ENCODE results near the gene F2R. TPM values are rescaled to one million over a fixed set of nuclear protein-coding genes. Genes with fewer than 3 reads are reported as not detected.
"Not testable (repeated sequence)": the region's sequence is repeated elsewhere in the genome, so short reads cannot be mapped to it uniquely, and the experiment has no call there.

Gene F2R
- total RNA-seq, 1 donor from 2014 or later: 105 TPM

- H3K36me3 ChIP-seq (ENCODE audit: control insufficient read depth, insufficient read depth, low read length): no peaks in the 10 kb centered on the region
- no peak overlapping the region for H3K4me3 ChIP-seq (ENCODE audit: low read depth, low read length)
- no peak for DNase-seq (ENCODE audit: low read depth)
- no peaks in the 10 kb centered on the region for H3K27me3 ChIP-seq (ENCODE audit: control insufficient read depth, insufficient read depth, low read length)
- no peak for TF ChIP-seq CTCF (IDR thresholded peaks at IDR 0.05; ENCODE audit: insufficient read depth, low read length, poor library complexity, severe bottlenecking)
These were observed 41.4 kb upstream of the F2R start for GRCh38 chr5:76674330-76675066.

GRCh38 chr5:76675364-76675763 lies 40.6 kb upstream of the F2R start:
- Histone ChIP-seq H3K4me3 (ENCODE audit: low read depth, low read length) (no peak overlapping the region), H3K27me3 (ENCODE audit: control insufficient read depth, insufficient read depth, low read length) (no peaks in the 10 kb centered on the region), H3K36me3 (ENCODE audit: control insufficient read depth, insufficient read depth, low read length) (no peaks in the 10 kb centered on the region)
- TF ChIP-seq CTCF (IDR thresholded peaks at IDR 0.05; ENCODE audit: insufficient read depth, low read length, poor library complexity, severe bottlenecking): no peak
- no peak for DNase-seq (ENCODE audit: low read depth)

- Histone ChIP-seq H3K4me3 (ENCODE audit: low read depth, low read length) (no peak overlapping the region), H3K27me3 (ENCODE audit: control insufficient read depth, insufficient read depth, low read length) (no peaks in the 10 kb centered on the region), H3K36me3 (ENCODE audit: control insufficient read depth, insufficient read depth, low read length) (no peaks in the 10 kb centered on the region)
- no peak for TF ChIP-seq CTCF (IDR thresholded peaks at IDR 0.05; ENCODE audit: insufficient read depth, low read length, poor library complexity, severe bottlenecking)
- DNase-seq (ENCODE audit: low read depth): no peak
These were observed 38.0 kb upstream of the F2R start for GRCh38 chr5:76677849-76678472.

- Histone ChIP-seq H3K36me3 (ENCODE audit: control insufficient read depth, insufficient read depth, low read length) (no peaks in the 10 kb centered on the region), H3K4me3 (ENCODE audit: low read depth, low read length) (no peak overlapping the region), H3K27me3 (ENCODE audit: control insufficient read depth, insufficient read depth, low read length) (no peaks in the 10 kb centered on the region)
- DNase-seq (ENCODE audit: low read depth): no peak
- TF ChIP-seq CTCF (IDR thresholded peaks at IDR 0.05; ENCODE audit: insufficient read depth, low read length, poor library complexity, severe bottlenecking): no peak
These were observed 36.7 kb upstream of the F2R start for GRCh38 chr5:76679231-76679630.

- not testable (repeated sequence) for DNase-seq (ENCODE audit: low read depth); H3K36me3 ChIP-seq (ENCODE audit: control insufficient read depth, insufficient read depth, low read length); H3K4me3 ChIP-seq (ENCODE audit: low read depth, low read length); H3K27me3 ChIP-seq (ENCODE audit: control insufficient read depth, insufficient read depth, low read length)
These were observed 35.1 kb upstream of the F2R start for GRCh38 chr5:76680826-76681225.

- no peaks in the 10 kb centered on the region for H3K27me3 ChIP-seq (ENCODE audit: control insufficient read depth, insufficient read depth, low read length)
- no peak for TF ChIP-seq CTCF (IDR thresholded peaks at IDR 0.05; ENCODE audit: insufficient read depth, low read length, poor library complexity, severe bottlenecking)
- DNase-seq (ENCODE audit: low read depth): no peak
These were observed 34.6 kb upstream of the F2R start for GRCh38 chr5:76681287-76681686.

More at GRCh38 chr5:76681287-76681686, 34.6 kb upstream of the F2R start:
- Histone ChIP-seq H3K4me3 (ENCODE audit: low read depth, low read length) (no peak overlapping the region), H3K36me3 (ENCODE audit: control insufficient read depth, insufficient read depth, low read length) (no peaks in the 10 kb centered on the region)
